Tongue (tissue), 2 donors: ENCODE results near the gene NT5DC3. TPM values are rescaled to one million over a fixed set of nuclear protein-coding genes. Genes with fewer than 3 reads are reported as not detected.
A peak's percentile ranks its signal among the peaks of the same experiment; 100 is the strongest.

ENCODE experiments used
- DNase-seq: peaks from one replicate; pipeline ENCODE4 v3.0.0-alpha.2; 2015
- total RNA-seq: library from RNA; depleted of rRNA; stranded (reverse); fragments of >200 nt; gene quantifications from one replicate; pipeline ENCODE4 v1.2.3, GENCODE V29; 2014

The NT5DC3 gene
- total RNA-seq, 1 donor from 2014 or later = 16.0 TPM

DNA sequence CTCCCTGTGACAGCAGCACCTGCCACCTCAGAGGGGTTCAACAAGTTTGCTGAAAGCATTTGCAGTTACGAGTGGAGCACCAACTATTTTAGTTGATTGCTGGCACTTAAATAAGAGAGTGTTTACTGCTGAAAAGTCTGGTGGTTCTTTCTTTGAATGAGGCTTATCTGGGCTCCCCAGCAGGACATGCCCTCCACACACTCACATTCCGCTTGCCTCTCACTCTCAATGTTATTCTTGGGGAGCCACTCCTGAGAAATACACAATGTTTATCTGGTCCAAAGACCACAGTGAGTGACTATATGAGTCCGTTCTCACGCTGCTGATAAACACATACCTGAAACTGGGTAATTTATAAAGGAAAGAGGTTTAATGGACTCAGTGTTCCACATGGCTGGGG, 31.9 kb downstream of the NT5DC3 start:
- no peak for DNase-seq

DNA sequence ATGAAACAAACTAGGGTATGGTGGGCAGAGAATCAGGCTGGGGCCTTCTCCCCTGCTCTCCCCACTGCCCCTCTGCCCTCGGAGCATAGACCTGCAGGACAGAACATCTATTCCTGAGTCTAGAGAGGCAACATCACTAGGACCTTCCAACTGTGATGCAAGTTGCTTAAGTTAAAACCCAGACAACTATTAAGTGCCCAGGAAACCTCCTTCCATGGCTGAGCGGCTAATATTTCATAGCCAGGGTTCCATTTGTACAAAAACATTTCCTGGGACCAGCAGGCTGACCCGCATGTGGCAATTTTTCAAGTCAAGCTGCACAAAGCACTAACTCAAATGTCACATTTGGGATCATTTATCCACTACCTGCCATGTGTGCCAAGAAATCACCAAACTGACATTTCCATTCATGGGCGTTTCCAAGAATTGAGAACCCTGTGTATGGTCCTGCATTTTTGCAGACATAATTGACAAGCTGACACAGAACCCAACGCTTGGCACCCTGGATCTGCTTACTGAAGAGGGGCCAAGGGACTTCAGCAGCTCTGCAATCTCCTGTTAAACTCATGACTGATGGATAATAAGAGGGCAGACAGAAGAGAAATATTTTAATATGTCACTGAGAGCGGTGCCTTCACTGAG, 32.7 kb downstream of the NT5DC3 start:
- no peak for DNase-seq

DNA sequence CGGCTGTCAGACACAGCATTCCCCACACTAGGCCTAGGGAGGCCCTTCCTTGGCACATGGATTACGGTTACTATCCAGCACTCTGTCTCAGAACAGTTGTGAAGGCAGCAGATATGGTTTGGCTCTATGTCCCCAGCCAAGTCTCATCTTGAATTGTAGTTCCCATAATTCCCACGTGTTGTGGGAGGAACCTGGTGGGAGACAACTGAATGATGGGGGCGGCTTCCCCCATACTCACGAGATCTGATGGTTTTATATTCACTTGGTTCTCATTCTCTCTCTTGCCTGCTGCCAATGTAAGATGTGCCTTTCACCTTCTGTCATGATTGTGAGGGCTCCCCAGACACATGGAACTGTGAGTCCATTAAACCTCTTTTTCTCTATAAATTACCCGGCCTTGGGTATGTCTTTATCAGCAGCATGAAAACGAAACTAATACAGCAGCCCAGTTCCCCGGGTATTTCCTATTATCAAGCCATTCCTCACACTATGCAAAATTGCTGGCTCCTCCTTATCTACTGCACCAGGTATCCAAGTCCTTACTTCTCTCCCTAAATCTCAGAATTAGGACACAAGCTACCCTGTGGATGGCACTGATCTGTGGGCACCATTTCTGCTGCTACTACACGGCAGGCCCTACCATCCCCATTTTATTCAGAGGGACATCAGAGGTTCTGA, 33.3 kb downstream of the NT5DC3 start:
- no peak for DNase-seq

DNA sequence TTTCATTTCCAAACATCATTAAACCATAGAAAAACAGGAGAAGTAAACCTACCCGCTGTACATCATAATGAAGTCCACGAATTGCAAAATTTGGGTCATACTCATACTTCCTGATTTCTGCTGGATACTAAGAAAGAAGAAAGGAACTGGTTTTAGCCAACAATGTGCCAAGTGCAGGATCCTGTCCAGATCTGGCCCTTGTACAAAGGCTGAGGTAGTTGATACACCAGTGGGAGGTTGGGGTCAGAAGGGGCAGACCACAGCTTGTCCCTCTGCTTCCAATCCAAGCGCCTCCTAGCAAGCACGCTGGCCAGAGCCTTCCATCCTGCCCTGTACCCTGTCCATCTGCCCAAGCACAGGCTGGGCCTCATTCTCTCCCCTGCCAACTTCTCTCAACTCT, 34.2 kb downstream of the NT5DC3 start:
- no peak for DNase-seq

DNA sequence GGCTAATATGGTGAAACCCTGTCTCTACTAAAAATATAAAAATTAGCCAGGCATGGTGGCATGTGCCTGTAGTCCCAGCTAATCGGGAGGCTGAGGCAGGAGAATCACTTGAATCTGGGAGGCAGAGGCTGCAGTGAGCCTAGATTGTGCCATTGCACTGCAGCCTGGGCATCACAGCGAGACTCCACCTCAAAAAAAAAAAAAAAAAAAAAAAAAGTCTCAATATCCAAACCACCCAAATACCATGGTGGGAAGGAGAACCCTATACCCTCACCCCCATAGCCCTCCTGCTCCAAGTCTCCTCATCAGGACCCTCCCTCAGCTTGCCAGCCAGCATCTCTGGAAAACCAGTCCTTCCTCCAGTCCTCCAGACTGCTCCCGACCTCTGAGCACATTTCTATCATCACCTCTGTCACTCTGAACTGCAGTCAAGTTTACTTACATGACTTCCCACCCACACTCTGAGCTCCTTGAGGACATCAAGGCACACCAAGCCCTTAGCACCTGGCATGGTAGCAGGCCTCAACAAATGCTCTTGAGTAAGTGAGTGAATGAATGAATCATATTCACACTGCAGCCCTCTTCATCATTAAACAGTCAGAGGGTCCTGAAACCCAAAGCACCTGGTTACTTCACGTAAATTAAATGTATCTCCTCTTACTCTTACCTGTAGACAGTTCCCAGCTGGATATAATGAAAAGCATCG, 35.2 kb downstream of the NT5DC3 start:
- DNase-seq = no peak

DNA sequence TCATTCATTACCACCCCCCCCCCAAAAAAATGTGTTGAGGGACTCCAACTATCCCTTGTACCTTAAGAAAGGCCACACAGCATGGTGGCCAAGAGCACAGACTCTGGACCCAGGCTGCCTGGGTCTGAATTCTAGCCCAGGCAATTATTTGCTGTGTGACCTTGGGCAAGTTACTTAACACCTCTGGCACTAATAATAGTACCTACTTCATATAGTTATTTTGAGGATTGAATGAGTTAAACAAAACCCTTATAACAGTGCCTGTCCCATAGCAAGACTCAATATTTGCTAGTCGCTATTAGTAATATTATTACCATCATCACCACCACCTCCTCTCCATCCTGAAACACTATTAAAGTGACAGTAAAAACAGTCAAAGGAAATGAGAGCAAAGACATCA, 37.2 kb downstream of the NT5DC3 start:
- no peak for DNase-seq

DNA sequence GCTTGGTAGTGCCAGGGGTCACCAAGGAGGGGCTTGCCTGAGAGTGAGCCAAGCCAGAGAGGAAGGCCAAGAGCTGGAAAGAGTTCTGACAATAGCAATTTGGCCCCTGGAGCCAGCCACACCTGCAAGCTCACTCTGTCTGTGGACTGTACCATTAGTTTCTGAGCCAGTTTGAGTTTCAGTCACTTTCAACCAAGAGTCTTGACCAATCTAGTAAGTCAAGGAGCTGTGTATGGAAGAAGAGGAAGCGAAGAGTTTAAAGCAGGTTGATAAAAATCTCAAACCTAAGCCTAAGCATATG, 38.5 kb downstream of the NT5DC3 start:
- no peak for DNase-seq

DNA sequence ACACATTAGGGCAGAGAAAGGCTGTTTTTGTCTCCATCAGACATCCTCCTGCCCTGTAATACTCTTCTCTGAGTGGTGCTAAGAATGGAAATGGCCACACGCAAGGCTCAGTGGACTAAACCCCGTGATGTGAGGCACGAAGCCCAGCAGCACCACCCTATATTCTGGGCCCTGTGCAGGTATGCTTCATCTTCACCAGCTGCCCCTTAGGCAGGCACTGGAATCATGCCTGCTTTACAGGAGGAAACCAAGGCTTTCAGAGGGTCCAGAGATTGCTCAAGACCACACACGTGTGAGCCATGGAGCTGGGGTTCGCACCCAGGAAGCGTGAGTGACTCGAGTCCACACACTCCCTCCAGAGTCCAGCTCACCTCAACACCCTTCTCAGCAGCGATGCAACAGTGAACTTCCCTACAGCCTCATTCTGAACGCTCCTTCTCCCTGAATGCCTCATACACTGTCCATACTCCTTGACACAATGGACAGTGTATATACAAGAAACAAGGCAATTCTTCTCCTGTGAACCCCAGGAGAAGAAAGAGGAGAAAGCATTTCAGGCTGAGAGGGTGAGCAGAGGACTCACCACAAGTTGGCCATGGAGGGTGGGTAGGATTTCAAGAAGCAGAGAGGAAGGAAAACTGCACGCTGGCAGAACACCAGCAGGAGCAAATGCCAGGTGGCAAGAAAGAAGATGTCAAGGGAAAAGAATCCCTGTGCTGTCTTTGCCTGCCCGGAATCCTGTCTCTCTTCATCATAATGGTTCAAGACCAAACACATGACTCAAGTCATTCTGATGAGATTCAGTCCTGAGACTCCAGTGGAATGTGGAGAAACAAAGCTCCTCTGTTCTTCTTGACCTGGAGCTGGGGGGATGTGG, 39.1 kb downstream of the NT5DC3 start:
- DNase-seq = peak; percentile 38

DNA sequence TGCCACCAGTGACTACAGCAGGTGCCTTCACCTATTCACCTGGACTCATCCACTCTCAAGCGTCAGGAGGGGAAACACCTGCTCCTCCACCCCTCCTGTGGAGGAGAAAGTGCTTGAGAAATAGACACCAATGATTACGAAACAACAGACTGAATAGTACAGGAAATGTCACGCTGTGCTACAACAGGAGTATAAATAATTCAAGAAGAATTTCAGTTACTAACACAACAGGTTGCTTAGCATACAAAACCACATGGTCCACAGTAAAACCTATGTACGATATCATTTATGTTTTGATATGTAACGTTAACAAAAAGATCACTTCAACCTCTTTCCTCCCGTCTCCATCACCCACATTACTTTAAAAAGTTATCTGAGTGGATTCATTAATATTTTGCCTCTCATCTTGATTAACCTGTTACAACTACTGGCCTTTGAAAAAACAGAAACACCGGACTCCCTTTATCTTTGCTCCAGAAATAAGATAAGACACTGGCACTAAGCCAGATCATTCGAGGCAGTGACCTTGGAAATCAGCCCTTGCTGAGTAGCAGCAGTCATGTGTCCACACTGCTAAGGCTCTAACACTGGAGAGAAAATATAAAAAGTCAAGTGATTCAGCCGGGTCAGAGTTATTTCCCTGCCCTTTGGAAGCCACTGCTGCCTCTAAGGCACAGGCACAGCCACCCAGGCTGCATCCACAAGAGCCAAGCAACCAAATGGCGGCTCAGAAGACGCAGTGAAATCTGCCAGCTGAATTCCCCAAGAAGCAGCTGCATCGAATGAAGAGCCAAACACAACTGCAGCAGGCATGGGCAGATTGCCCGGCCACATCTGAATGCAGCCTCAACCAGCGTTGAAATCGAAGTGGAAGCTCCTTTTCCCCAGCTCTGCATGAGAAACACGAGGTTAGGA, 40.9 kb downstream of the NT5DC3 start:
- peak; percentile 95 for DNase-seq

DNA sequence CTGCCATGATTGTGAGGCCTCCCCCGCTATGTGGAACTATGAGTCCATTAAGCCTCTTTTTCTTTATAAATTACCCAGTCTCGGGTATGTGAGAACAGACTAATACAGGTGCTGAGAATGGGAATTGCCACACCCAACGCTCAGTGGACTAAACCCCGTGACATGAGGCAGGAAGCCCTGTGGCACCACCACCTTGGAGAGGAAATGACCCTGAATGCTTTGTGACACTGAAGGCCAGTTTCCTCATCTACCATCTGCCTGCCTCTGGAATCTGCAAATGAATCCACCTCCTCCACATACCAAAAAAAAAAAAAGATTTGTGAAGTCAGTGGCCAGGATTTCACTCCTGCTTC, 41.6 kb downstream of the NT5DC3 start:
- no peak for DNase-seq

DNA sequence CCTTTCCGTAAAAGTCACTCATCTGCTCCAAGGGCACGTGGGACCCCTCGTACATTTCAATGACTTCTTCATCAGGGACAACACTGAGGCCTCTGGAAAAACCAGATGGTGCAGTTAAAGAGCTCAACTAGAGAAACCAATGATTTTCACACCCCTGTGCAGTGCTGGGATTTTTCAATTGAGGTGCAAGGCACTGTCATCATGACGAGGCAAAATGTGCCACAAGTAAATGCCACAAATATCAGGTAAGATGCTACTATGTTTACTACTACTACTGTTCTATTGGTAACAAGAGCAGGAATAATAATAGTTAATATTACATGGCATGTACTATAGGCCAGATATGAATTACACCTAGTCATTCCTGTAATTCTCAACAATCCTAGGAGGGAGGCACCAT, 42.4 kb downstream of the NT5DC3 start:
- DNase-seq = no peak

DNA sequence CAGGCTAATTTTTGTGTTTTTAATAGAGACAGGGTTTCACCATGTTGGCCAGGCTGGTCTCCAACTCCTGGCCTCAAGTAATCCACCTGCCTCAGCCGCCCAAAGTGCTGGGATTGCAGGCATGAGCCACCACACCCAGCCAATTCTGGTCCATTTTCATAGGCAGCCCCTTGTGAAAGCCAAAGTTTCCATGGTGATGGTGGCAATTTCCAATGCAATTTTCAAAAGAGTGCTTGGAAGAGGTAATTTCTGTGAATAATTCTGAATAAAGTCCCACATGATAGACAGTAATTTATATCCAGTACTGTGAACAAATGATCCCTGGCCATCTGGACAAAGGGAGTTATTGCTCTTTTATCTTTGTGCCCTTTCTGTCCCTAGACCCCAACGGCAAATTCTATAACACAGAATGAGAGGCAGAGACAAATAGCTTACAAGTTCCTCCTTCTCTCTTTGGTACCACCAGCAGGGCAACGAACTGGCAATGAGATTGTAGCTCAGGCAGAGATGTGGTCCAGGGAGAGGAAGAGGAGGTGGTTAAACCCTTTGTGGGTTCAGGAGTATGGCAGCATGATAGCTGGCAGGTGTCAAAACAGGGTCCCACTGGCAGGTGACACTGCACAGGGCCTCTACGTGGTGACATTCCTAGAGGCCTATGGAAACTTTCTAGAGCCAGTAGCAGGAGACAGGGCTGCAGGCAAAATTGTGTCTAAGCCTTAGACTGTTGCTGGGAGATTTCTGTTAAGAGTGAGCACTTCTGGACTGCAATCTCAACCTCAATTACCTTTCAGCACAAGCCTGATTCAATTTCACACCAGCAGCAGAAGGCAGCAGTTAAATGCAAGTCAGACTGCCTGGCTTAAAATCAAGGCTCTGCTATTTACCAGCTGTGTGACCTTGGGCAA, 46.5 kb downstream of the NT5DC3 start:
- DNase-seq = no peak

DNA sequence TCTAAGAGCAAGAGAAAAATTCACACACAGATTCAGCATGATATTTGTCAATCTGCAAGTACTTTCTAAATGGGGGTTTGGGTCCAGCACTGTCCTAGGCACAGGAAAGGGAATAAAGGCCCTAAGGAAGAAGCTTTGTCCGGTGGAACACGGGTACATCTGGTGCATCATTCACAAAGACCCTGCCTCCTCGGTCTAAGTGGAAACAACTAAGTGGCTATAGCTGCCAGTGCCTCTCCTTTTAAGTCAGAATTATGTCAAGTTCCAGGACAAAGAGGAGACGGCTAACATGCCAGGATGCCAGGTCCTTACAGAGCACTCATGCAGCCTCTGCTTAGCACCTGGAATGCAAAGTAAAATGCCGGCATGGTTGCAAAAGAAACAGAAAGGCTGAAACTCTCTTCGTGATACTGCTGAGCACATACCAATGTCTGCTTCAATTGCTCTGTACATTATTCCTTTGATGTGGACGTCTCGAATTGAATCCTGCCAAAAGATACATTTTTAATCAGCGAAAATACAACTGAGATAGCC, 47.5 kb downstream of the NT5DC3 start:
- no peak for DNase-seq

DNA sequence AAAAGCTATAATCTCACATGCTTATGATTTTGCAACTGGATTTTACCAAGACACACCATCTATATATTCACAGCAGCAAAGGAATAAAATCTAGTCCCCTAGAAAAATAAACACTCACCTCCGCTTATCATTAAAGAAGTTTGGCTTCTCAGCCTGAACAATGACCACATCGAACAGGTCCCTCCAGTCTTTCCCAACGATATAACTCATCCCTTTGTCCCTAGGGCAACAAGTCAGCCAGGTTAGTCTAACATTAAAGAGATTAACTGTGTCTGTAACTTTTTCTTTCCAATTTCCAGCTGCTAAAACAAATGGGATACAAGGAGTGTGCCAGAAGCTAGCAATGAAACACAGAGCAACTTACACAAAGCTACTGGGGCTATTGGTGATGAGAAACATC, 48.0 kb downstream of the NT5DC3 start:
- no peak for DNase-seq

DNA sequence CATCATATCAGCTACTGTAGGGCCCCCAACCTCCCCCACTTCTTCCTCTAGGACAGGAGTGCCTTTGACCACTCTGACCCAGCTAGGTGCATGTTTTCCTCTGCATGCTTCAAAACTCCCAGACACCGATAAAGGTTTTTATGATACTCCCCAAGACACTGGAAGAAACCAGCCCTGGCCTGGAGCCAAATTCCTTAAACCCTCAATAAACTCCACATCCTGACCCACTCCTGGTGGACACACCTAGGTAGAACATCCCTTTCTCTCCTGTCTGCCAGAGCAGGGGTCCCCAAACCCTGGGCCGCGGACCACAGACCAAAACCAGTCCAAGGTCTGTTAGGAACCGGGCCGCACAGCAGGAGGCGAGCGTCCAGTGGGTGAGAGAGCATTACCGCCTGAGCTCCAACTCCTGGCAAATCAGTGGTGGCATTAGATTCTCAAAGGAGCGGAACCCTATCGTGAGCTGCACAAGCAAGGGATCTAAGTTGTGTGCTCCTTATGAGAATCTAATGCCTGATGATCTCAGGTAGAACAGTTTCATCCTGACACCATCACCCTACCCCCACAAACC, 49.6 kb downstream of the NT5DC3 start:
- DNase-seq = no peak

DNA sequence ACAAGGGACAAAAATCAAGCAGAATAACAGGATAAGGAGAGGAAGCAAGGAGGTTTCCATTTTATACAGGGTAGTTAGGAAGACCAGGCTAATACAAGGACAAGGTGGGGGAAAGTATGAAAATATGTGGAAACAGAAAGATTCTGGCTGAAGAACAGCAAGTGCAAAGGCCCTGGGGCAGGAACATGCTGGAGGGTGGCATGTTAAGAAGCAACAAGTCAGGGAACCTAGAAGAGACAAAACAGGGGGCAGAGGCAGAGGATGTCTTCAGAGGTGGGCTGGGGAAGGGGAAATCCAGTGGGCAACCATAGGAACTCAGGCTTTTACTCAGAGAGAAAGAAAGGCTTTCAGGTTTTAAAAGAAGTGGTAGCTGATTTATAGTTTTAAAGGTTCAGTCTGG, 54.8 kb downstream of the NT5DC3 start:
- no peak for DNase-seq

DNA sequence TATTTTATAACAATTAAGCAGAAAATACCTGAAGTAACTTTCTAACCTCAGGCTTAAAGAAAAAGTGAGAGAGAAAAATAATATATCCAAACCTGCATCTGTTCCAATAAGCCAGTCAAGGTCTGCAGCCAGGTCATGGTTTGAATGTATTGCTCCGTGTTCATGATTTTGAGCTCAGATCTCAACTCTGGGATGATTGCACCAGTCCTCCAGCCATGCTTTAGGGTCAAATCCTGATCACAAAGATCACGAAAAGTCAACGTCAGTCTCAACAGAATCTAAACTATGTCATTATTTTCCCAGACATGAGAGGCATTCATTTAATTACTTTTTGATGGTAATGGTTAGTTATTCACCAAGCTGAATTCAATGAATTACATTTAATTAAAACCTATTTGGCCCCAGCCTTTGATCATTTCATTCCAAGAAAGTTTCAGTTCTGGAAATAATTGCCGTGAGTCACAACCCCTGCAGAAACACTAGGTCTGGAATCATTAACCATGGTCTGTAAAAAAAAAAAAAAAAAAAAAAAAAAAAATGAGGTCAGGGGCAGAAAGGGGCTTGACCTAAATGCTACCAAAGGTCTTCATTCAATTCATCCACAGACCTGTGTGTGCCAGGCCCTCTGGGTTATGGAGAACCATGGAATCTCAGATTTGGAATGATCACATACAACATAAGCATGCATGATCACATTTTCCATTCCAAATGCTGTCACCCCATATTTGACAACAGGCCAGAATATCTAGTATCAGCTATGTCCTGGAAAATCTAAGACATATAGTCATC, 55.6 kb downstream of the NT5DC3 start:
- peak; percentile 61 for DNase-seq

DNA sequence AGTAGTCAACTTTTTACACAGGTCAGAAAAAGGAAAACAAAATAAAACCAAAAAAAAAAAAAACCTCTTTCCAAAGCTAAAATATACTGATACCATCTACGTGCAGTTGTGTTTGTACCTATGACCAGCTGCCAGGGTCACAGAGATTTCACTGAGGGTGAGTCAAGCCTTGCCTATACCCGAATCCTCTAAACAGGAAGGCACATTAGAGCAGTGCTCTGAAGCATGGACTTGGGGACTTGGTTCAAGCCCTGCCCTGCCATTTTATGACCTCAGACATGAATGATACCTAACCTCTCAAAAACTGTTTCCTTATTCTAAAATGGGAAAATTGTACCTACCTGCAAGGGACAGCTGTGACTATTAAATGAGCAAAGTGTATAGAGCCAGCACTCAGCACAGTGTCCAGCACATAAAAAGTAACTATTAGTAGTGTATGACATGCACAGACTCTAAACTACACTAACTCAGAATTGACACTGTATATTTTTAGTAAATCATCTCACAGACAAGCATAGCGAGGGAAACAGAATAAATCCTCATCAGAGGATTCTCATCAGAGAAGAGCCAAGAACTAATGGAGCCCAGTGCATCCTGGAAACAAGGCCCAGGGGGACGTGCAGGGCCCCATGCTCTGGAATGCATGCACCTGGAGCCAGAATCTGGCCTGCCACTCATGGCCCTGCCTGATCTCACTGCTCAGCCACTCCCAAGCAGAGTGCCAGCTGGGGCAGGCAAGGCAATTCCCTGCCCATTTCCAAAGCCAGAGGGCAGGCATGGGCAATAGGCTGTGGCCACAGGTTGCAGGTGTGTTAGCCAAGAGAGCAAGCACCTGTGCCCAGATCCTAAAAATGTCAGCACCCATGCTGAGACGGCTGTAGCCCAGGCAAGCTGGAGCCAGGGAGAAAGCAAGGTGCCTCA, 57.0 kb downstream of the NT5DC3 start:
- peak; percentile 27 for DNase-seq
